DMS 273 (cell line): ENCODE results near the gene NFIA.
A peak's percentile ranks its signal among the peaks of the same experiment; 100 is the strongest.

Source experiments
- DNase-seq: peaks from one replicate; lab custom pipeline; 2025; ENCODE audit not compliant: unreplicated experiment; lab: John Stamatoyannopoulos, UW

The NFIA gene

DNA sequence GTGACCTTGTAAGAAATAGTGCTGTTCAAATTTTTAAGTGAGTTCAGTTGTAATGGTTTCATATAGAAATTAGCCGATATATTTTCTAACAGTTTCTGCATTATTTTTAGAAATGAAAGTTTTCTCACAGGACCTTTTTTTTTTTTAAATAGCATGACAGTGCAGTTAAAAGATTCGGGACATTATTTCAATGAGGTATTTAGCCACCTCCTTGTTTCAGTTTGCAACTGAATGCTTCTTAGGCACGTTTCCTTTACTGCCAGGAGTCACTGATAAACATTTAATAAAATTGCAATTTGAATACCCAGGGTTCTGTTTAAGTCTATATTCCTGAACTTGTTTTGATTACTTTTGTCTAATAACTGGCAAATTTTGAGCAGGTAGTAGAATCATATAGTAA is 337.9 kb downstream of the NFIA start:
- no peak for DNase-seq

DNA sequence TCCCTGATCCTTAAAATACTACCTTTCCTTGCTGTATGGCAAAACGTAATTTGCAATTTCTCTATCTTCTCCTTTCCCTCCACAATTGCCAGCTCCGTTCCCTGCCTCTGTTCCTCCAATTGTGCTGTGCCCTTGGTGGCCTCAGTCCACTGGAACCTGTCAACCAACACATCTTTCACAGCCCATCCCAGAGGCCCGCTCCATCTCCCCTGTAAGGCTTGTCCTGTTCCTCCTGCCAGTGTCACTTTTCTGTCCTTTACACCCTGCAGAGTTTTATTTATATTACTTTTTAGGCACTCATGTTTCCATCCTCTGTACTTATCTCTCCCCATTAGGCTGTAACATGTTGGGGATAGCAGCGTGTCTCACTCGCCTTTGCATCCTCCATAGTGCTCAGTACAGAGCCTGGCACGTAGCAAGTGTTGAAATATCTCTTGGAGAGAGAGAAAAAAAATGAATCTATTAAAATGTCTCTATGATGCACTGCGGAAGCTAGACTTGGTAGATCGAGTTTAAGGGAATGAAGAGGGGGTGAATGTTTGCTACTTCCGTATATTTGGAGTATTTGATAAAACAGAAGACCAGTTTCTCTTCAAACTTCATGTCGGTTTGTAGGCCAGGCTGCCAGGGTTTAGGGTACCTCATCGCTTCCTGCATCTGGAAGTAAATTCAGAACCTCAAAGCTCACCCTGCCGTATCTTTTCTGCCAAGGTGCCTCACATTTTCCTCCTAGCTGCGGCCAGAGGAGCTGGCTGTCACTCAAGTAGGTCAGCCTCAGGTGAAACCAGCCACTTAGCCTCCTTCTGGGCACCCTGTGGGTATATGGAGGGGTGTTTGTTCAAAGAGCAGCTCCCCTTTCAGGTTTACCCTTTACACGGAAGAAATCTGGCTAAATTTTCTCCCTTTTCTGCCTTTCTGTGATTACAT is 338.8 kb downstream of the NFIA start:
- no peak for DNase-seq

DNA sequence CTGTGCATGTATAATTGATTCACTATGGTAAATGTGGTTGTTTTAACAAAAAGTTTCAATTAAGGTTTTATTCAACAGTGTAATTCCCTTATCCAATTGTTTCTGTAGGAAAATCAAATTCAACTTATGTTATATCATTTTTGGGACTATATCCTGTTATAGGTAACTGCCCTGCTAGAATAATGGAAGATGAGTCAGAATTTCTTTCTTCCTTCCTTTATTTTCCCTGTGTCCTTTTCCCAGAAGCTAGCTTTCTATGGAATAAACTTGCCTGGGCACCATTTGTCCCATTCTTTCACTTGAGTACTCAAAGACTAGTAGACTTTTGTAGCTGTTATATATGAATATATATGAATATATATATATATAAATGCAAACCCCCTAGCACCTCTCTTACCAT is 341.3 kb downstream of the NFIA start:
- no peak for DNase-seq

DNA sequence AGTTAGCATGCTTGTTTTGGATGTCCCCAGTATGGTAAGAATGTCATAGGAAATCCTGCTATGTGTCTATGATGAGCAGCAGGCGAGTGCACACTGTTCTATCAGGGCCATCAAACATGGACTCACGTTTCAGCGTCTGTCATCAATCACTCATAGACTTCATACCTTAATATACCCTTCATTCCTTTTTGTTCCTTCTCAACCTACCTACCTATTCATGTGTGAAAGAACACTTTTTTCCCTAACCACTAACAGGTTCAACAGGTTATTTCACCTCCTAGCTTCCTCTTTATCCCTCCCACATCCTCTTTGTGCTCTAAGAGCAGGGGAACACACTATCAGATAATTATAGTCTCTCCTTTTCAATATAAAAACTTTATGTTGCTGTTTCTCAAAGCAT is 342.0 kb downstream of the NFIA start:
- DNase-seq, result no peak

DNA sequence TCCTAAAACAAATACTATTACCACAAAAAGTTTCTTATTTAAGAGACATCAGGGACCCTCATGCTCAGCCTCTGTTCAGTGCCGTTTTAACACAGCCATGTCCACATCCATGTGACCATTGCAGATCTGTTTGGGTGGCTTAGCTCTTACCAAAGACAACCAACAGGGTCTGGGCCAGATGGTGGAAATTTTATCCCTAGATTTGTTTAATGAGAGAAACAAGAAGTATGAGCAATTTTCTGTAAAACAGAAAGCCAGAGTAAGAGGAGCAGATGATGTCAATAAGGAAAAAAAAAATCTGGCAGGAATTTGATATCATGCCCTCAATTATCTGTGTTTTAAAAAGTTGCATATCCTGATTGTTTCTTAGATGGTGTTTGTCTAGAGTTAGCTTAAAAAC is 342.7 kb downstream of the NFIA start:
- DNase-seq, result peak; percentile 63

DNA sequence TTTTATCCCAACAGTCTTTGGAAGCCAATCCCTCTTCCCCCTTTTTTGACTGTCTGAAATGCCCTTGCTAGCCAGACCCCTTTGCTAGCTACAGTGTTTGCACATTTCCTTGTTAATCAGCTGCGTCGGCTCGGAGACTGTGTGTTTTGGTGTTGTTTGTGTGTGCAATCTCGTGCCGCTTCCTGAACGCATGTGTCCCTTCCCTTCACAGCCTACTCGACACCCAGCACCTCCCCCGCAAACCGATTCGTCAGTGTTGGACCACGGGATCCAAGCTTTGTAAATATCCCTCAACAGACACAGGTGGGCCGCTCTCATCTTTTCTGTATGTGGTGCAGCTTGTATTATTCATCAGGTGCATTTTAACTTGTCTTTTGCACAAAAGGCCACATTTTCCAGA is 343.9 kb downstream of the NFIA start:
- DNase-seq, result no peak

DNA sequence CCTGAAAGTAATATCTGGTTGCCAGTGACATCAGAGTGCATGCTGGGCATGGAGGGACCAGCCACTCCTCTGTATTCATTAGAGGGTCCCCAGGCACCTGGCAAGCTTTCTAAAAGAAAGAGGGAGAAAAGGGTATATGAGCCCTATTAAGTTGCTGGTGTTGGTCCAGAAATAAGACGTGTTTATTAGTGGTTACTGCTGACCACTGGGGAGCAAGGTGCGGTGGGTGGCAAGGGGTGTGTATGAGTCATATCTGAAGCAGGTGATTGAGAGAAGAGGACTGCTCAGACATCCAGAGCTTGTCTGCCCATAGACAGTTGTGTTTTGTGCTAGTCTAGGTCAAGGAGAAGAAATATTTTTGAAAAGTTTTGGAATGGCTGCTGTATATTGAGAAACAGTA is 344.5 kb downstream of the NFIA start:
- no peak for DNase-seq

DNA sequence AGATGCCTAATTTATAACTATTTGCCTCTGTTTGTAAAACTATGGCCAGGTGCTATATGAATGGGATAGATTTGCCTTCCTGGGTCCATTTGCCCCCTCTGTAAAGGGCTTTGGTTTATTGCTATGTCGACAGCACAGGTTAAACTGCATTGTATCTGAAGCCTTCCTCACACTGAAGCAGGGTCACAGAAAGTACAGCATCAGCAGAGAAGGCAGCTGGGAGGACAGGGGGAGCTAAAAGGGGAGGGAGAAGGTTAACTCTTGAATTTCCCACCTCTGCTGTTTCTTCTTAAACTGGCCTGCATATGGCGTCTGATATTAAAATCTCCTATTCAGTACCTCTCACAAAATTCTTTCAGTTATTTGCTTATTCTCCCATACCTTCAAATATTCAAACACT is 345.1 kb downstream of the NFIA start:
- no peak for DNase-seq

DNA sequence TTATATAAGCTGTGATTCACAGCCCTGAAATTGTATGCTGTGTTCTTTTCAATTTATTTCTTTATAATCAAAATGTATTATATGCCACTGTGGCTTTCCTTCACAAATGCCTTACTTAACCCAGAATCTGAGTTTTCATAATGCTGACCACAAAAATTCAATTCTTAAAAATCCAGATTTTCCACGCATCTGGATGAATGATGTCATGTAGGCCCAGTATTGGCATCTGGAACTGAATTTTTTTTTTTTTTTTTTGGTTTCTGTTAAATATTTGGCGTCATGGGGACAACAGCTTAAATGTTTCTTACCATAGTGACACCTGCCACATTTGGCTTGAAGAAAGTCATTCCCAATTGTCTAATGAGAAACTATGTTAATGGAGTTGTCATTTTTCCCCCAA is 345.8 kb downstream of the NFIA start:
- no peak for DNase-seq

DNA sequence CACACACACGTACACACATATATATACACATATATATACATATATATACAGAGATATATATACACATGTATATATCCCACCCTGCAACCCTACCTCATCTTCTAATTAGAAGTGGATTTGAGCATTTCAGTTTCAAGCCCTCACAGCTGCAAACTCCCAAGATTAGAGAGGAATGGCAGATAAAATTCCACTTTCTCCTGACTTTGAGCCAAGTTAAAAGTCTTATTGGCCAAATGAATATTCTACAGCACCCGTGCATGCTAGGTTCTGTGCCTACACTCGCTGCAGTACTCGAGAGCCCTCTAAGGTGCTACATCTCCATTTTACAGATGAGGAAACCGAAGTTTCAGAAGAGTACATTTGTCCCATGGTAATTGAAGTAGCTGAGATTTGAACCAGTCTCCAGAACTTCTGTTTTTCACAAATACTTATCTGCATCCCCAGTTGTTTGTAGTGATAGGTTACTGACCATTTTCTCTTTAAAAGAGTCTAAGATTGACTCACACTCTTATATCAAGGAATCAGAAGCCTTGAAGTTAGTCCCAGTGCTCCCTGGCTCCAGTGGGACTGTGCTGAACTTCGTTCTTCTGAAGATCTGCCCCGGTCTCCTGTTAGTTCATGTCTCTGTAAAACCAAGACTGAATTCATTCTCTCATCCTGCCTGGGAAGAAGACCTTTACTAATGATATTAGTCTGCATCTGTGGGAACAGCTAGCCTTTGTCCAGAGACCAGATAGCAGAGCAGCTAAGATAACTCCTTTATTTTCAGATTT is 350.4 kb downstream of the NFIA start:
- no peak for DNase-seq

DNA sequence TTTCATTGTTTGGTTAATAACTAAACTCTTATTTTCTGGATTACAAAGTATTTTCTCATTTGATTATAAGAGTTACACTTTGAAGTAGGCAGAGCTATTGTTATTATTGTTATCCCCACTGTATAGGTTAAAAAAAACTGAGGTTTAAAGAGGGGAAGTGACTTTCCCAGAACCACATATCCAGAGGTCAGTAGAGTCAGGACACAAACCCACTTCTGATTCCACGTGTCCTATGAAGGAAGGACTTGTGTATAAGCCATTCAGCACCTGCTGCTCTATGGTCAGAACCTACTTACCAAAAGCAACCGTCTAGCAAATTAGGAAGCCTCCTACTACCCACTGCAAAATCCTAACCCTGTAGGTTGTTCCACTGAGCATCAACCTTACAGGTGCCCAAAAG is 351.3 kb downstream of the NFIA start:
- DNase-seq, result no peak

DNA sequence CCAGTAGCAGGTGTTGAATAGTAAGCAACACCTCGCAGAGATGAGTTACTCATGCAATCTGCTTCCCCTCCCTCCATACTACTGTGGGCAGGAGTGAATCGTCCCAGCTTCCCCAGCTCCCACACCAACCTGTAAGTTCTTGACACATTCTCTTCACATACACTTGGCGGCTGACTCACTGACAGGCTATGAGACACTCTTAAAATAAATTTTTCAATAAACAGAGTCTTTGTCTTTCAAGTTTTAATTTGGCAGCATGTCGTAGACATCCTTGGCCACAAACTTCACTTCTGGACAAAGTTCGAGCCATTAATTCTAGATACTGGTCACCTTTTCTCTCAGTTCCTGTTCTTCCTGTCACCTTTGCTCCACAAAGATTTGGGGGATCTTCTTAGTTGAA is 351.9 kb downstream of the NFIA start:
- no peak for DNase-seq

DNA sequence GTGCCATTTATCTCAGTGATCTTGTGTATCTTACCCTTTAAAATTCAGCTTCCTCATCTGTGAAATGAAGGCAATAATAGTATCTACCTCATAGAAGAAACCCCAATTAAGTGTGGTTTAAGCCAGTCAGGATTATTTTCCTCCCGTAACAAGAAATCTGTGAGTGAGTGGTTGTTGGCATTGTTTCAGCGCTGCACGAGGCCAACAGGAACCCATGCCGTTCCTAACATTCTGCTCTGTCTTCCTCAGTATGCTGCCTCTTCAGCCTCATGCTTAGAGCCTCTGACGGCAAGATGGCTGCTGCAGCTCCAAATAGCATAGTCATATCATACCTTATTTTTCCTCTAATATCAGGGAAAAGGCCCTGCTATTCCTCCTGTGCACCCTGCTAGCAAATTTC is 352.9 kb downstream of the NFIA start:
- no peak for DNase-seq

DNA sequence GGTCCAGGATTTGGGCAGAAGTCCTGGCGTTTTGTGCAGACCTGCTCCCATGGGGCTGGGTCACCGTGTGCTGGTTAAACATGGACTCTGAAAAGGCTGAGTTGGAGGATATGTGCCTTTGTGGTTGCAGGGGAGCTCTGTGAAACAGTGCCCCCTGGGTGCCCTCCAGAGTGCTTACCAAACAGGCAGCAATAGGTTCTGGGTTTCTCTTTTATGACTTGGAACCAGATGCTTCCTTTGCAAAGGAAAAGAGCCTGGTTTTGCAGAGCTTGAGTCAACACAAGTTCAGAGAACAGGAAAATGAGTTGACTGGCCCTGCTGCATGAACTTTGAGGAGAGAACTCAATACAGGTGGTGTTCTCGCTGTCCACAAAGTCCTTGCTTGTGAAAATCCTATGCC is 353.7 kb downstream of the NFIA start:
- DNase-seq, result no peak

DNA sequence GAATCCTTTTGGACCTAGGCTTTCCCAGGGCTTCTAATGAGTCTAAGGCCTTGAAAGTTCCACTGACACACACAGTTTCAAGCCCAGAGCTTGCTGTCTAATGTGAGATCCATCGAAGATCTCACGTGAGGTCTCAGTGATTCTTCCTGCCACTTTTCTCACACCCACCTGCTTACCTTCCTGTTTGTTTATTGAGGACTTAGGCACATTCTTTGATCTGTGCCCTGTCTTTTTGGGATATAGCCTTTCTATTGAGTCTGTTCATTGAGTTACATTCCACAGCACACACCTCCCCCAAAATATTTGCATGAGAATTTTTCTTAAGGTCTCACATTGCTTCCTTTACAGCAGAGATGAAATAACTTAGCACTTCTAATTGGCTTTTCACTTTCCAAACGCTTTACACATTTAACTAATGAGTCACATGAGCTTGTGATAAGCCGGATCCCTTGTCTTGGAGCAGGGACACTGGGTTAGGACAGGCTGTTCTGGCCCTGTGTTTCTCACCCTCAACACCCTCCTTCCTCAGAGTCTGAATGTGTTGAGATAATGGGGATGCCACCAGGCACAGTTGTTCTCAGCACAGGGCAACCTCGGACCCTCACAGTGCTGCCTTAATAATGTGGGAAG is 354.2 kb downstream of the NFIA start:
- DNase-seq, result no peak

DNA sequence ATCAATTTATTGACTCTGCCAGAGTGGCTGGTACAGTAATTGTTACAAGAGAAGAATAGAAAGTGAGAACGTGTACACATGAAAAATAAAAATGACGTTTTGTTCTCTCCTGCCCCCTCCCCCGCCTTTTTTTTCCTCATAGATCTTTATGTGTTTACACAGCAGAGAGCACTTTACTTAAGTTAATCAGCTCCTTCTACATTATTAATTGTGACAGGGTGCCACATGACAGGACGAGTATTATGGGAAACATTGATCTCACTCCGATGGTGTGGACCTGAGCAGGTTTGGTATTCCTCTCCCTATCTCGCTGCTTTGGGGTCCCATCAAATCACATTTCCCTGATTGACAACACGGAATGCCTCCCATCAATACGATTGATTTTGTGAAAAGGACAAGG is 356.9 kb downstream of the NFIA start:
- DNase-seq, result no peak

DNA sequence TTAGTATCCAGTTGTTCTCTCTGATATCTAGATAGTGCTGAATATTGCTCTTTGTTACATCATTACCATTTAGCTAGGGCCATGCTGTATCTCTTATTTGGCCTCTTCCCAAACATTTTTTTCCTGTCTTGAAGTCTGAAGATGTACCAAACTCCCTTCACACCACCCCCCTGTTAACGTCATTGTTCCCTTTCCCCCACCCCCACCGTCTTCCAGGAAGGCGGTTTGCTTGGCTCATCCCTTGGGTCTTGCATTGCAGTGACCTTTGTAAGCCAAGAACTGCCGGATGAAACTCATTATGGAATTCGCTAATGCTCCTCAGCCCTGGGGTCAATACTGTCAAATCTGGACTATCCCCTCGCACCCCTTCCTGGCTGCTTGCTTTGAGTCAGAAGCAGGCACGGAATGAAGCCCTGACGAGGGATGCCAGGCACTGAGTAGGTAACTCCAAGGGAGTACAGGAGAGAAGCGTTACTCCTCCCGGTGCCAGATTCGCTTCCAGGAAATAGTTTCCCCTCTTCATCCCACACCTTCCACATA is 359.4 kb downstream of the NFIA start:
- DNase-seq, result no peak

DNA sequence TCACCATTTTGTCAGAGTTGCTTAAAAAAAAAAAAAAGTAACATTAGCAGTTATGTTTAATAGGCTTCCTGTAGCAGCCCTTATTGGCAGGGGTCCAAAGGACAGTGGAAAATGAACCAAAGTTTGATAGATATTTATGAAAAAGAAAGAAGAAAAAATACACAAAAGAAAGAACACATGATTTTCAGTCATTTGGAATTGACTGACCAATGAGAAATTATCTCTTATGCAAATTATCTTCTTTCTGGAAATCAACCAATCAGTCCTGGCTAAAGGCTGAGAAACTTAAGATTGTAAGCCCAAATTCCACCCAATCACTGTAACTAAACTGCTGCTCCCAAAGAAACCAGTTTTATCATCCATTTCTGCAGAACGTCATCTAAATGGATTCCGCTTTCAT is 360.2 kb downstream of the NFIA start:
- no peak for DNase-seq

DNA sequence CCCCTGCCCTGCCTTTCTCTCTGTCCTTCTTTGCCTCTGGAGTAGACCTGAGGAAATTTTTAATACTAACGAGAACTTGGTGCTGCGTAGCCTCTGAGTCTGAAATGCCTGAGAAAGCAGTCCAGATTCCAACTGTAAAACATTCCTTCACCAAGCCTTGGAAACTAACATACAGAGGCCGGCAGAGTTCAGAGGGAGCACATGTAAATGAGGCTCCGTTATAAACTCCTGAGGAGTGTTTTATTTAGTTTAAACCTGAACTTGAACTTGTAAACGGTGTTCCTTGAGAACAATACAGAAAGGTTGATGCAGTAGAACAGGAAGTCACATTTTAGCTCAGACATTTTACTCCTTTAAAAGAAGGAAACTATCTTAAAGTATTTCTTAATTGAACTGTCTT is 361.9 kb downstream of the NFIA start:
- DNase-seq, result no peak

DNA sequence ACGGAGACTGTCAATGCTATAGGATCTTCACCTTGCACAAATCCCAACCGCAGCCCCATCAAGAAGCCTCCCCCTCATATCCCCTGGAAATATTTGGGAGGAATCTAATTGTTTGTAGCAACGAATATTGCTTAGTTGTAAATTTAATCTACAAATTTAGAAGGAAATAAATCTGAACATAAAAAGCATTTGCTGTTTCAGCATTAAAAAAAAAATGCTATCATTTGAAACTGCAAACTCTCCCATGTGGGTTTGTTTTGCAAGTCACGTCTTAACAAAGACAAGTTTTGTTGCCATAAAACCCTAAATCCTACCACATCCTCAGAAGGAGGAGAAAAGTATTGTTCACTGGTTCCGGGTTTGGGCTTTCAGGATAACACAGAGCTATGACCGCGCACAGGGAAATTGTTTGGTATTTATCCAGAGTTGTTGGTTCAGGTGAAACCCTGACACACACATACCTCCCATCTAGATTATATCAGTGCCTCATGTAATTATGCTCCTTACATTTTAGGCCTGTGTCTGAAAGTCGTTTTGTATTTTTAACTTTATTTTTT is 363.0 kb downstream of the NFIA start:
- no peak for DNase-seq

DNA sequence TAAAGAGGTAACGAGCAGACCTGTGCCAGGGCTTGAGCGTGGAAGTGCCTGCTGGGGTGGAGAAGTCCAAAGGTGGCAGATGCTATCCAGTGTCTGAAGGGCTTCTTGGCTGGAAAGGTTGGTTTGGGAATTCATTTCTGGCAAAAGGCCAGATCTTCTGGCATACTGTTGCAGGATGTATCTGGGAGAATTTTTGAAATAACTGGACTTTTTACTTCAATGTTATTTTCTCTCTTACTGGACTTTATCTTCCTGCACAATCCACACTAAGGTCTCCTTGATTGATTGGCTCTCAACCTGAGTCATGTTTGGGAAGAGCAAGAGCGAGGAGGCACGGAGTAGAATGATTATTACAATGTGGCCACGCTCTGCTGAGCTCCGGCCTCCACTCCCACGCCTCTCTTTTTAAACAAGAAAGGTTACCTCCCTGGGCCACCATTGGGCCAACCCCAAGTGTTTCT is 364.2 kb downstream of the NFIA start:
- peak; percentile 61 for DNase-seq
